Testis (tissue), 3 donors: ENCODE results near the gene RPLP2. TPM values are rescaled to one million over a fixed set of nuclear protein-coding genes. Genes with fewer than 3 reads are reported as not detected.

Experiments
- DNase-seq: peaks from one replicate; pipeline ENCODE4 v3.0.0-alpha.2; 2019
- H3K27ac ChIP-seq, 2 donors: fragments of 200-600 bp; sonication (generic); one replicate each; pipeline ENCODE4 v1.5.1; 2019
- H3K27me3 ChIP-seq: fragments of 200-600 bp; sonication (generic); one replicate; pipeline ENCODE4 v1.5.1; 2019
- H3K36me3 ChIP-seq: fragments of 200-600 bp; sonication (generic); one replicate; pipeline ENCODE4 v1.5.1; 2017; ENCODE audit warnings: low read depth; ENCODE audit errors: missing control alignments
- H3K4me1 ChIP-seq: fragments of 200-600 bp; sonication (generic); one replicate; pipeline ENCODE4 v1.5.1; 2019
- H3K4me3 ChIP-seq, 2 donors: fragments of 200-600 bp; sonication (generic); one replicate each; pipeline ENCODE4 v1.5.1; 2017 to 2019
- H3K9me3 ChIP-seq: fragments of 200-600 bp; sonication (generic); one replicate; pipeline ENCODE4 v1.5.1; 2017
- CTCF ChIP-seq, 3 experiments: fragments of 450-650 bp in 2 of 3; fragments of 200-600 bp in 1 of 3; sonication (generic) in 1 of 3; IDR thresholded peaks; one replicate each; pipeline ENCODE4 v1.5.1; 2016 to 2019; ENCODE audit warnings: antibody characterized with exemption in 3 of 3, mild to moderate bottlenecking in 2 of 3, moderate library complexity in 1 of 3
- POLR2A ChIP-seq: fragments of 450-650 bp; IDR thresholded peaks from one replicate; pipeline ENCODE4 v1.6.1; 2017; ENCODE audit warnings: antibody characterized with exemption, mild to moderate bottlenecking, moderate library complexity
- WGBS, 2 donors: methylation state at CpG; one replicate each; pipeline ENCODE4 v1.1.5; 2018; 5-methylcytosine and 5-hydroxymethylcytosine counted together
- intact Hi-C: fragments of 100-400 bp; cut with DNase I; formaldehyde crosslinking; loops from one replicate; pipeline ENCODE4 v1.15.1; 2023; ENCODE audit warnings: low total_unique reads
- polyA plus RNA-seq: library from polyadenylated mRNA; stranded (reverse); fragments of 350-450 nt; fragmentation: Illumina TruSeq; extraction: RNeasy Lipid Tissue Mini Kit (QIAGEN cat#74804); gene quantifications from one replicate; pipeline ENCODE4 v1.2.3, GENCODE V29; 2014; ENCODE audit warnings: low read depth, low replicate concordance; ENCODE audit not compliant: insufficient read depth
- total RNA-seq, 2 donors: library from RNA; depleted of rRNA; stranded (reverse); fragments of >200 nt; gene quantifications; one replicate each; pipeline ENCODE4 v1.2.3, GENCODE V29; 2016

The RPLP2 gene
- total and polyA plus RNA-seq, 3 donors from 2014 or later = 193 to 943 (median 864) TPM

DNA sequence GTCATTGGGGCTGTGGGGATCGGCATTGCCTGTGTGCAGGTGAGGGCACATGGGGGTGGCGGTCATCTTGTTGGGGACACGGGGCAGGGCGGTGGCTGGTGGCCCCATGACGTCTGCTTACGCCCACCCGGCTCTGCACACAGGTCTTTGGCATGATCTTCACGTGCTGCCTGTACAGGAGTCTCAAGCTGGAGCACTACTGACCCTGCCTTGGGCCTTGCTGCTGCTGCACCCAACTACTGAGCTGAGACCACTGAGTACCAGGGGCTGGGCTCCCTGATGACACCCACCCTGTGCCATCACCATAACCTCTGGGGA is 28.2 kb downstream of the RPLP2 start:
- H3K4me1 ChIP-seq = peaks cover 29% of the 10 kb centered on the region
- intact Hi-C loops = no loop called here
- DNase-seq = no peak

DNA sequence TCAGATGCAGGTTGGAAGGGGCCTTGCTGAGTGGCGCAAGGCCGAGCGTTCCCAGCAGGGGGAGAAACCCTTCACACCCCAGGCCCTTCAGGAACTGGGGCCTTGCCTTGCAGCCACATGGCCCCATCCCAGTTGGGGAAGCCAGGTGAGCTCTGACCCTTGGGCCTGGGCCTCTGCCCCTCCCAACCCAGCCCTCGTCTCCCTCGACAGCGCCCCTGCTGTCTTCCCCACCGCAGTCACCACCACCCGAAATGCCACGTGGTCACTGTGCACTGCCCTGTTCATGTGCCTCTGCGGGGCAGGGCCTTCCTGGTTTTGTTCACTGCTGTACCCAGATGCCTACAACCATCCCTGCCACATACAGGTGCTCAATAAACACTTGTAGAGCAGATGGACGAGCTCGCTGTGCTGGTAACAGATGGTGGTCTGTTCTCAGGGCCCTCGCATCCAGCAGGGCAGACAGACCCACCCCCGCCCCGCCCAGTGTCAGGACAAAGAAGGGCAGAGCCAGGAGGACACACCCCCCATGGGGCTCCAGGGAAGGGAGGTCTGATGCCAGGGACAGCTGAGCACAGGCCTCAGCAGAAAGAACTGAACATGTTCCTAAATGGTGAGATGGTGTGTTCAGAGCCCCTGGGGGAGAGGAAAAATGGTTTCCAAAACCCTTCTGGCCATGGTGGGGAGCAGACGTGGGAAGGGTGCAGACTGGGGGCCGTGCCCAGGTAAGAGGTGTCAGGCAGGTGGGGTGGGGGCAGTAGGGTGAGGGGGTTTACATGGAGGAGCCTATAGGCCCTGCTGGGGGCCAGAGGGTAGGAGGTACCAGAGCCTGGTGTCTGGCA is 28.9 kb downstream of the RPLP2 start:
- Histone ChIP-seq H3K27ac (no peak overlapping the region), H3K4me3 (no peak overlapping the region), H3K9me3 (no peaks in the 10 kb centered on the region), H3K27me3 (no peaks in the 10 kb centered on the region), H3K36me3 (no peaks in the 10 kb centered on the region), H3K4me1 (peaks cover 30% of the 10 kb centered on the region)
- DNase-seq = no peak
- WGBS, 2 donors = 66 to 67% methylated on average over 9 to 17 of the region's 17 CpGs
- TF ChIP-seq POLR2A = no peak
- no peak for TF ChIP-seq CTCF (IDR thresholded peaks at IDR 0.05)
- intact Hi-C loops = no loop called here

More for the DNA sequence above, 28.2 kb downstream of the RPLP2 start:
- Histone ChIP-seq H3K27ac (no peak overlapping the region), H3K9me3 (no peaks in the 10 kb centered on the region), H3K36me3 (no peaks in the 10 kb centered on the region), H3K4me3 (no peak overlapping the region), H3K27me3 (no peaks in the 10 kb centered on the region)
- no peak for TF ChIP-seq CTCF (IDR thresholded peaks at IDR 0.05)
- TF ChIP-seq POLR2A = no peak
- 88% methylated on average over 7 of the region's 8 CpGs; no CpG with 5 or more reads in 1 of the 2 donors for WGBS, 2 donors

GRCh38 chr11:839280-839623 is 29.5 kb downstream of the RPLP2 start:
- Histone ChIP-seq H3K9me3 (no peaks in the 10 kb centered on the region), H3K4me1 (peaks cover 30% of the 10 kb centered on the region), H3K4me3 (no peak overlapping the region), H3K27me3 (no peaks in the 10 kb centered on the region), H3K27ac (no peak overlapping the region), H3K36me3 (no peaks in the 10 kb centered on the region)
- no peak for DNase-seq
- intact Hi-C loops = no loop called here
- TF ChIP-seq POLR2A (no peak), CTCF (IDR thresholded peaks at IDR 0.05) (no peak)
- 96 to 100% methylated on average over 2 to 5 of the region's 5 CpGs for WGBS, 2 donors

GRCh38 chr11:839875-840617 is 30.3 kb downstream of the RPLP2 start:
- Histone ChIP-seq H3K27me3 (no peaks in the 10 kb centered on the region), H3K4me1 (peaks cover 27% of the 10 kb centered on the region), H3K27ac (no peak overlapping the region), H3K36me3 (no peaks in the 10 kb centered on the region), H3K9me3 (no peaks in the 10 kb centered on the region), H3K4me3 (no peak overlapping the region)
- TF ChIP-seq CTCF (IDR thresholded peaks at IDR 0.05) (no peak), POLR2A (no peak)
- DNase-seq = no peak
- 80 to 83% methylated on average over 14 to 24 of the region's 25 CpGs for WGBS, 2 donors
- intact Hi-C loops = no loop called here
